SK-N-SH (cell line): ENCODE results near the gene C20orf144. TPM values are rescaled to one million over a fixed set of nuclear protein-coding genes. Genes with fewer than 3 reads are reported as not detected.

Experiments used
- CTCF ChIA-PET: fragments of 300-600, 350-600 bp; formaldehyde crosslinking; extraction: SDS; loops from one replicate; lab custom pipeline; 2021; lab: Yijun Ruan, JAX
- POLR2A ChIA-PET: fragments of 350-600 bp; sonication (Branson Sonifier 250); formaldehyde crosslinking; extraction: SDS; loops from one replicate; lab custom pipeline; 2020; ENCODE audit warnings: antibody characterized with exemption, inconsistent platforms; lab: Yijun Ruan, JAX
- DNase-seq: peaks from one replicate; pipeline ENCODE4 v3.0.0; 2012
- H2AFZ ChIP-seq: fragments of 200-600 bp; sonication (generic); 2 replicates; pipeline ENCODE4 v1.8.1; 2016; ENCODE audit warnings: antibody characterized with exemption, mild to moderate bottlenecking, low read depth
- H3F3A ChIP-seq: fragments of 200-600 bp; sonication (generic); replicated peaks from 2 replicates; pipeline ENCODE3; 2016; ENCODE audit warnings: antibody characterized with exemption, mild to moderate bottlenecking; ENCODE audit not compliant: insufficient read depth
- H3K27ac ChIP-seq, 2 experiments: fragments of 200-500 bp in 1 of 2; fragments of 200-600 bp in 1 of 2; sonication (Bioruptor generic) in 1 of 2; sonication (generic), shearing (Covaris generic) in 1 of 2; 2 replicates each; pipeline versions ENCODE4 v1.5.1 to v1.6.1; 2014 to 2016; ENCODE audit warnings: low read depth in 2 of 2, inconsistent platforms in 1 of 2, low read length in 1 of 2, mild to moderate bottlenecking in 1 of 2, mixed read lengths in 1 of 2
- H3K27me3 ChIP-seq: fragments of 200-600 bp; sonication (generic), shearing (Covaris generic); 2 replicates; pipeline ENCODE4 v1.6.1; 2016; ENCODE audit warnings: mixed run types; ENCODE audit not compliant: insufficient read depth
- H3K36me3 ChIP-seq, 2 experiments: fragments of 200-500 bp in 1 of 2; fragments of 200-600 bp in 1 of 2; sonication (Bioruptor generic) in 1 of 2; sonication (generic) in 1 of 2; replicated peaks in 1 of 2; 2 replicates each; pipeline versions ENCODE3 to v1.5.1; 2014 to 2016; ENCODE audit warnings: low read length in 1 of 2, mild to moderate bottlenecking in 1 of 2; ENCODE audit not compliant: insufficient read depth in 2 of 2, control insufficient read depth in 1 of 2
- H3K4me1 ChIP-seq, 2 experiments: fragments of 200-500 bp in 1 of 2; fragments of 200-600 bp in 1 of 2; sonication (Bioruptor generic) in 1 of 2; sonication (generic), shearing (Covaris generic) in 1 of 2; 2 replicates each; pipeline versions ENCODE4 v1.5.1 to v1.6.1; 2014 to 2016; ENCODE audit warnings: low read depth in 1 of 2, low read length in 1 of 2, mixed run types in 1 of 2; ENCODE audit not compliant: insufficient read depth in 2 of 2, control insufficient read depth in 1 of 2
- H3K4me2 ChIP-seq: fragments of 200-600 bp; sonication (generic), shearing (Covaris generic); 2 replicates; pipeline ENCODE4 v1.6.1; 2017; ENCODE audit warnings: mixed run types
- H3K4me3 ChIP-seq, 2 experiments: fragments of 200-500 bp in 1 of 2; fragments of 200-600 bp in 1 of 2; sonication (Bioruptor generic) in 1 of 2; sonication (generic), shearing (Covaris generic) in 1 of 2; 2 replicates each; pipeline versions ENCODE4 v1.5.1 to v1.8.1; 2014 to 2016; ENCODE audit warnings: low read depth in 2 of 2, inconsistent platforms in 1 of 2, low read length in 1 of 2, mild to moderate bottlenecking in 1 of 2, mixed read lengths in 1 of 2, moderate library complexity in 1 of 2
- H3K79me2 ChIP-seq: fragments of 200-600 bp; sonication (generic); 2 replicates; pipeline ENCODE4 v1.8.1; 2017; ENCODE audit warnings: mild to moderate bottlenecking; ENCODE audit not compliant: insufficient read depth
- H3K9ac ChIP-seq: fragments of 200-600 bp; sonication (generic); 2 replicates; pipeline ENCODE4 v1.6.1; 2017; ENCODE audit warnings: mixed run types
- H3K9me2 ChIP-seq: fragments of 200-600 bp; sonication (generic); 2 replicates; pipeline ENCODE4 v1.6.1; 2017; ENCODE audit warnings: mixed run types
- H3K9me3 ChIP-seq: fragments of 200-600 bp; sonication (generic); 2 replicates; pipeline ENCODE4 v1.6.1; 2017; ENCODE audit warnings: mixed run types, mild to moderate bottlenecking, moderate library complexity
- H4K20me1 ChIP-seq: fragments of 200-600 bp; sonication (generic); 2 replicates; pipeline ENCODE4 v1.6.1; 2017; ENCODE audit warnings: mild to moderate bottlenecking, mixed run types; ENCODE audit not compliant: insufficient read depth
- CHD2 ChIP-seq: fragments of 150-350 bp; IDR thresholded peaks from 2 replicates; pipeline ENCODE4 v1.6.1; 2018; ENCODE audit warnings: low read length; ENCODE audit not compliant: partially characterized antibody
- CTCF ChIP-seq: fragments of 200-600 bp; sonication (generic); IDR thresholded peaks from 2 replicates; pipeline ENCODE4 v1.6.1; 2017; ENCODE audit warnings: antibody characterized with exemption, mild to moderate bottlenecking, moderate library complexity
- ELF1 ChIP-seq: IDR thresholded peaks from 2 replicates; pipeline ENCODE4 v1.4.0; 2012
- FOSL2 ChIP-seq: IDR thresholded peaks from 2 replicates; pipeline ENCODE4 v1.4.0; 2012; ENCODE audit warnings: low read depth, mild to moderate bottlenecking, moderate library complexity, borderline replicate concordance
- FOXJ3 ChIP-seq: sonication (generic); formaldehyde crosslinking; IDR thresholded peaks from 2 replicates; pipeline ENCODE4 v1.5.1; 2020; ENCODE audit warnings: mild to moderate bottlenecking, missing genetic modification reagents
- GABPA ChIP-seq: IDR thresholded peaks from 2 replicates; pipeline ENCODE4 v1.4.0; 2012; ENCODE audit warnings: low read depth, mild to moderate bottlenecking
- MAX ChIP-seq: IDR thresholded peaks from 2 replicates; pipeline ENCODE4 v1.4.0; 2012; ENCODE audit warnings: low read depth
- NFIC ChIP-seq: IDR thresholded peaks from 2 replicates; pipeline ENCODE4 v1.4.0; 2012; ENCODE audit warnings: borderline replicate concordance
- NRF1 ChIP-seq: IDR thresholded peaks from 2 replicates; pipeline ENCODE4 v1.6.1; 2012; ENCODE audit warnings: low read depth, mild to moderate bottlenecking, low read length
- RAD21 ChIP-seq: IDR thresholded peaks from 2 replicates; pipeline ENCODE4 v1.6.1; 2012; ENCODE audit warnings: mild to moderate bottlenecking, low read length
- RXRA ChIP-seq: IDR thresholded peaks from 2 replicates; pipeline ENCODE4 v1.4.0; 2012; ENCODE audit warnings: low read depth, mild to moderate bottlenecking, borderline replicate concordance
- SMC3 ChIP-seq: IDR thresholded peaks from 2 replicates; pipeline ENCODE4 v1.6.1; 2012; ENCODE audit warnings: low read depth, low read length, improper control_type of control experiment
- TCF12 ChIP-seq: IDR thresholded peaks from 2 replicates; pipeline ENCODE4 v1.4.0; 2012
- TEAD4 ChIP-seq: IDR thresholded peaks from 2 replicates; pipeline ENCODE4 v1.4.0; 2012; ENCODE audit warnings: mild to moderate bottlenecking, borderline replicate concordance; ENCODE audit not compliant: insufficient read depth
- USF2 ChIP-seq: fragments of 150-350 bp; IDR thresholded peaks from 2 replicates; pipeline ENCODE4 v1.6.1; 2017; ENCODE audit warnings: antibody characterized with exemption, low read length, low read depth, borderline replicate concordance
- YY1 ChIP-seq: IDR thresholded peaks from 2 replicates; pipeline ENCODE4 v1.4.0; 2012; ENCODE audit warnings: low read depth, mild to moderate bottlenecking
- WGBS: methylation state at CpG from one replicate; pipeline ENCODE4 v1.1.6; 2017; ENCODE audit warnings: low lambda C conversion rate; 5-methylcytosine and 5-hydroxymethylcytosine counted together
- polyA plus RNA-seq, 3 experiments: library from polyadenylated mRNA; depleted of rRNA; stranded (reverse); fragments of >200 nt; gene quantifications; 2 replicates each; pipeline ENCODE4 v1.2.3, GENCODE V29; 2012
- TF ChIP-seq, protein P1 (sequence below): IDR thresholded peaks from 2 replicates; pipeline ENCODE4; 2012

C20orf144 gene
- polyA plus RNA-seq, 1 of the 3 experiments (the other 2 are of a cell fraction) = 0.12 TPM

GRCh38 chr20:33686100-33686983 lies 24.2 kb downstream of the C20orf144 start, which contains the start of gene E2F1 (continued):
- TF ChIP-seq TCF12 (no peak), CTCF (peak; percentile 34), CHD2 (peak; percentile 67), ELF1 (no peak), YY1 (no peak), TEAD4 (no peak), FOSL2 (no peak), RXRA (no peak), USF2 (0 out of 2 replicates have a peak, but pooled peaks have one; percentile 25), NRF1 (peak; percentile 70)

DNA sequence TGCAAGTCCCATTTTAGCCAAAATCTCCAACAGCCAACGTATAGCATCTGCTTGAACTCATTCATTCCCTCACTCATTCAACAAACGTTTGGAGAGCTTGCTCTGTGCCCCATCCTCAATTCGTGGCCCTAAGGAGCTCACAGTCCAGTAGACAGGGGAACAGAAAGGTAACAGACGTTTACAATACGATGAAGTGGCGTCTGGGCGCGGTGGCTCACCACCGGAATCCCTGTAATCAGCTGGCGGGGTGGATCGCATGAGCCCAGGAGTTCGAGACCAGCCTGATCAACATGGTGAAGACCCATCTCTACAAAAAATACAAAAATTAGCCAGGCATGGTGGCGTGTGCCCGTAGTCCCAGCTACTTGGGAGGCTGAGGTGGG lies 24.8 kb downstream of the C20orf144 start:
- CTCF ChIA-PET = interaction anchor here (0.7 to 4.5 kb wide), 5 partner anchors 10 to 382 kb away, joined by 3 to 15 read pairs (median 3); no protein-coding TSS in a partner anchor
- Histone ChIP-seq H3K27ac (peak overlapping the region in 1 of 2 experiments; percentile 24; a peak in 1 of 4 replicates), H3K36me3 (no peaks in the 10 kb centered on the region), H3K9me2 (no peaks in the 10 kb centered on the region), H3K79me2 (peaks cover 34% of the 10 kb centered on the region), H4K20me1 (no peaks in the 10 kb centered on the region; the same call in 1 of the 2 replicates), H2AFZ (peak overlapping the region; percentile 92), H3K9ac (no peak overlapping the region), H3K27me3 (no peaks in the 10 kb centered on the region), H3F3A (no peaks in the 10 kb centered on the region), H3K4me3 (peak overlapping the region; percentile 32 to 35; a peak in 3 of 4 replicates), H3K4me1 (peaks cover 7 to 19% of the 10 kb centered on the region in 2 experiments; a peak in 2 of 4 replicates), H3K4me2 (peak overlapping the region; percentile 62), H3K9me3 (no peaks in the 10 kb centered on the region)
- WGBS = 88% methylated on average over 14 of the region's 14 CpGs
- DNase-seq = no peak
- TF ChIP-seq MAX (no peak), RAD21 (no peak), TEAD4 (no peak), RXRA (no peak), SMC3 (no peak), GABPA (no peak), NFIC (no peak), FOXJ3 (no peak)
- TF ChIP-seq, protein P1, sequence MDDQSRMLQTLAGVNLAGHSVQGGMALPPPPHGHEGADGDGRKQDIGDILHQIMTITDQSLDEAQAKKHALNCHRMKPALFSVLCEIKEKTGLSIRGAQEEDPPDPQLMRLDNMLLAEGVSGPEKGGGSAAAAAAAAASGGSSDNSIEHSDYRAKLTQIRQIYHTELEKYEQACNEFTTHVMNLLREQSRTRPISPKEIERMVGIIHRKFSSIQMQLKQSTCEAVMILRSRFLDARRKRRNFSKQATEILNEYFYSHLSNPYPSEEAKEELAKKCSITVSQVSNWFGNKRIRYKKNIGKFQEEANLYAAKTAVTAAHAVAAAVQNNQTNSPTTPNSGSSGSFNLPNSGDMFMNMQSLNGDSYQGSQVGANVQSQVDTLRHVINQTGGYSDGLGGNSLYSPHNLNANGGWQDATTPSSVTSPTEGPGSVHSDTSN = no peak
- POLR2A ChIA-PET = interaction anchor here (0.6 kb wide), 1 partner anchor 10 kb away, joined by 3 read pairs; no protein-coding TSS in a partner anchor
